ENCODE measurements around the gene CDC42SE2.
A peak's percentile ranks its signal among the peaks of the same experiment; 100 is the strongest.
"Not testable (repeated sequence)": the region's sequence is repeated elsewhere in the genome, so short reads cannot be mapped to it uniquely, and the experiment has no call there.

CDC42SE2 gene

GRCh38 chr5:131250751-131251475 is 12.9 kb upstream of the CDC42SE2 start:
- no peak for DNase-seq (ENCODE audit: low read depth in 2 of 2)

- DNase-seq (ENCODE audit: low read depth in 2 of 2) = peak in 1 of 2 donors; percentile 65
Measured at GRCh38 chr5:131252824-131253171, 11.1 kb upstream of the CDC42SE2 start.

- DNase-seq (ENCODE audit: low read depth in 2 of 2) = not testable (repeated sequence)
Measured at GRCh38 chr5:131254025-131254424, 9.8 kb upstream of the CDC42SE2 start.

- DNase-seq (ENCODE audit: low read depth in 2 of 2) = no peak
Measured at GRCh38 chr5:131254741-131255140, 9.1 kb upstream of the CDC42SE2 start.

- no peak for DNase-seq (ENCODE audit: low read depth in 2 of 2)
Measured at GRCh38 chr5:131256507-131256823, 7.4 kb upstream of the CDC42SE2 start.

DNA sequence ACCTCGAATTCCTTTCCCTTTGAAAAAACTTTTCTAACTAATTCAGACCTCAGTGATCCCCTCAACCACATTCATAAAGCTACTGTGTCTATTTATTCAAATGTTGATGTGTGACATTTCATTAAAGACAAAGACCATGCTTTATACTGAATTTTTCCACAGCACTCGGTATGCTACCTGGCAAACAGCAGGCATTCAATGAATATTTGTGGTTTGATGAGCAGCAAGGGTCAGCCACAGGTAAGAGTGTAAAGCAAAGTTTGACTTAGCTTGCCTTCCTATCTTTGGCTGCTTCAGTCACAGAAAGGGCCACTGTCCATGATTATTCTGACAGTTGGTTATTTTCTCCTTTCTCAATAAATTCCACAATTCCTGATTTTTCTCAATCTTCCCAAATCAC is 5.1 kb upstream of the CDC42SE2 start:
- no peak for DNase-seq (ENCODE audit: low read depth in 2 of 2)

GRCh38 chr5:131259326-131259725 is 4.5 kb upstream of the CDC42SE2 start:
- DNase-seq (ENCODE audit: low read depth in 2 of 2) = no peak

GRCh38 chr5:131260895-131261294 is 3.0 kb upstream of the CDC42SE2 start:
- no peak for DNase-seq (ENCODE audit: low read depth in 2 of 2)

DNA sequence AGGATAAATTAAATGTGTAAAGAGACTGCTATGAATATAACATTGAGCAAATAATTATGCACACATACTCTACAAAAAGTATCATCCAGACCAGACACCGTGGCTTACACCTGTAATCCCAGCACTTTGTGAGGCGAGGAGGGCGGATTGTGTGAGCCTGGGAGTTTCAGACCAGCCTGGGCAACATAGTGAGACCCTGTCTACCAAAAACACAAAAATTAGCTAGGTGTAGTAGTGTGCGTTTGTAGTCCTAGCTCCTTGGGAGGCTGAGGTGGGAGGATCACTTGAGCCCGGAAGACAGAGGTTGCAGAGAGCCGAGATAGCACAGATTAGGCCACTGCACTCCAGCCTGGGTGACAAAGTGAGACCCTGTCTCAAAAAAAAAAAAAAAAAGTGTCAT is 2.4 kb upstream of the CDC42SE2 start:
- no peak for DNase-seq (ENCODE audit: low read depth in 2 of 2)

DNA sequence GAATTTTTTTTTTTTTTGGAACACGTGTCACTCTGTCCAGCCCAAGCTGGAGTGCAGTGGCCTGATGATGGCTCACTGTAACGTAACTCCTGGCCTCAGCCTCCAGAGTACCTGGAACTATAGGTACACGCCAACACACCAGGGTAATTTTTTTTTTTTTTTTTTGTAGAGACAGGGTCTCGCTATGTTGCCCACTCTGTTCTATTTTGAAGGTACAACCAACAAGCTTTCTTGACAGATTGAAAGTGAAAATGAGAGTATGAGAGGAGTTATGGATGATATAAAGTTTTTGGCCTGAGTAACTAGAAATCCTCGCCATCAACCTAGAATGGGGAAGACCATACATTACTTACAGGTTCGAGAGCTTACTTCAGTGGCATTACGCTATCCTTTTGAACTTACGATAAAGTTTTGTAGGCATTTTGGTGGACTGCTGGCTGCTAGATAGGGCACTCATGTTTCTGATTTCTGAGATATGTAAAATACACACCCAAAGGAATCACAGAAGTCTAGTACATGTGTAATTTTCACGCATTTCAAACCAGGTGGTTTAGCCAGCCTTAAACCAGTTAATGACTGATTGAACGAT is 806 bp upstream of the CDC42SE2 start:
- DNase-seq (ENCODE audit: low read depth in 2 of 2) = no peak

DNA sequence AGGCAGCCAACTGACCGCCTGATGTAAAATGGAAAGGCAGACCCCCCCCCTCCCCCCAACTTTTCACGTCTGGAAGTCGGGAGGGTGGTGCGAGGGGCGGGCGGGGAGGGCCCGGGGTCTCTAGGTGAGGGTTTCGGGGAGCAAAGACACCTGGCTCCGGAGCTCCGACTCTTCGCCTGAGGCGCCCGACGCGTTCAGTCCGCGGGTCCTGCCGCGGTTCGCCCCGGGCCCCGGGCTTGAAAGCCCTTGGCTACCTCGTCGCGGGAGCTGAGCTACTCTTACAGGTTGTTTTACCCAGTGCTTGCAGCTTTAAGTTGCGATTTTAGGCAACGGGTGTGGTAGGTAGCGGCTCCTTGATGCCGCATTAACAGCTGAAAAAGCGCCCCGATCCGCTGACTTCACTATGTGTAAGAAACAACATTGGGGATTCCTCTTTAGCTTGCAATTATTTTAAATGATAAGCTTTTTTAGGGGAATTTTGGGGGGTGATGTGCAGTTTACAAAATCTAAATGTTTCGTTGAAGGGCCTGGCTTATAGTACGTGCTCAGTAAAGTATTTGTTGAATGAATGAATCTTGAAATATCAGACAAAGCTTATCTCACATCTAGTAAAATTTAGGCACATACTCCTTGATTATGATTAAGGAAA is 722 bp downstream of the CDC42SE2 start:
- no peak for DNase-seq (ENCODE audit: low read depth in 2 of 2)

GRCh38 chr5:131265311-131265803 is 1.5 kb downstream of the CDC42SE2 start:
- no peak for DNase-seq (ENCODE audit: low read depth in 2 of 2)

DNA sequence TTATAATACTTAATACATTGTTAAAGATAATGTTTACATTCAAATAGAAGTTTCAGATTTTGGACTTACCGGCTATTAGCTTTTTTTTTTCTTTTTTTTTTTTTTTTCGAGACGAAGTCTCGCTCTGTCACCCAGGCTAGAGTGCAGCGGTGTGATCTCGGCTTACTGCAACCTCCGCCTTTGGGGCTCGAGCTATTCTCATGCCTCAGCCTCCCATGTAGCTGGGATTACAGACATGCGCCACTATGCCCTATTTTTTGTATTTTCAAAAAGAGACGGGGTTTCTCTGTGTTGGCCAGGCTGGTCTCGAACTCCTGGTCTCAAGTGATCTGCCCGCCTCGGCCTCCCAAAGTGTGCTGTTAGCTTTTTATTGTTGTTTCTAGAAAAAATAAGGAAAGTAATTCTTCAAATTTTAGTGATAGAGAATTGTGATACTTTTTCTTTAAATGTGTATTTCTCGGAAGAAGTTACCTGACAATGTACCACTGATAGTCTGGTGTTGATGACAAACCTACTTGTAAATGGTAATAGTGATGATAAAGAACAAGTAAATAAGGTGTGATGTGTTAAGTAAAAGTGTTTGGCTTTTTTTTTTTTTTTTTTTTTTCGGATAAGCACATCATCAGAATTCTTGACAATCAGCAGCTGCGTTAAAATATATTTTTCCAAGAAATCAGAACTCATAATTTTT is 2.7 kb downstream of the CDC42SE2 start:
- no peak for DNase-seq (ENCODE audit: low read depth in 2 of 2)

DNA sequence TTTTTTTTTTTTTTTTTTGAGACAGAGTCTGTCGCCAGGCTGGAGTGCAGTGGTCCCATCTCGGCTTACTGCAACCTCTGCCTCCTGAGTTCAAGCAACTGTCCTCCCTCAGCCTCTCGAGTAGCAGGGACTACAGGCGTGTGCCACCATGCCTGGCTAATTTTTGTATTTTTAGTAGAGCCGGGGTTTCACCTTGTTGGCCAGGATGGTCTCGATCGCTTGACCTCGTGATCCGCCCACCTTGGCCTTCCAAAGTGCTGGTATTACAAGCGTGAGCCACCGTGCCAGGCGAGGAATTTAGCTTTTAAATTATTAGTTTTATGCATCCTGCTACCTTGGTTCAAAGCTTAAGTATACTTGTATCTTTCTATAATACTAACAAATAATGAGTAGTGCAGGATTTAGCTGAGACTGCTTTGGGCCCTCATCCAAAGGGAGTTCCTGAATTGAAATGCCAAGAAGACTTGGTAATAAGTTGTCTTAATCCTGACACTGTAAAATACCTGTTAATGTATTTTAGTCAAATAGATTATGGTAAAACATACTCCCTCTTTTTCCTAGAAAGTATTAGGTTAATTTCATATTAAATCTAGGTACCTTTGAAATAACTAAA is 5.0 kb downstream of the CDC42SE2 start:
- DNase-seq (ENCODE audit: low read depth in 2 of 2) = no peak

DNA sequence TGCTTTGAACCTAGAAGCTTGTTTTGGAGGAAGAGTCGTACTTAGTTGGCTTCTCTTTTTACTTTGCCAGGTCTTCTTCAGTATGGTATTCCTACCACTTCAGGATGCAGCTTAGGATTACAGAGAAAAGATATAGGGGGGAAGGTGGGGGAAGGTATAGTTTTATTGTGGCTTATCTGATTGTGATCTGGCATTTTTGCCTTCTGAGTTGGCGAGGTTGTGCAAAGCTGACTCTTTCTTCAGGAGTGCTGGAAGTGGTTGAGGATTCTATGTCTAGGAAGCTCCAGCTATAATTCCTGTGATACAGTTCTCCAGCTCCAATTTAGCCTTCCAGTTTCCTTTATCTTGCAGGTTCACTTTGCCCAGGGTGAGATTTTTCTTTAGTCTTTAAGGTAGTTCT is 7.0 kb downstream of the CDC42SE2 start:
- DNase-seq (ENCODE audit: low read depth in 2 of 2) = no peak

DNA sequence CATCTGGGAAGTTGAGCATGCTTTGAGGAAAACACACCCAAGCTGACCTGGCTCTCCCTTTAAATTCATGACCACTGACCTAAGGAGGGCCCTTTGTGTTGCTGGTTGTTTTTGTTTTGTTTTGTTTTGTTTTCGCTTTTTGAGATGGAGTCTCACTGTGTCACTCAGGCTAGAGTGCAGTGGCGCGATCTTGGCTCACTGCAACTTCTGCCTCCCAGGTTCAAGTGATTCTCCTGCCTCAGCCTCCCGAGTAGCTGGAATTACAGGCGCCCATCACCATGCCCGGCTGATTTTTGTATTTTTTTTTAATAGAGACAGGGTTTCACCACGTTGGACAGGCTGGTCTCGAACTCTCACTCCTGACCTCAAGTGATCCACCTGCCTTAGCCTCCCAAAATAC is 8.0 kb downstream of the CDC42SE2 start:
- DNase-seq (ENCODE audit: low read depth in 2 of 2) = not testable (repeated sequence)

- no peak for DNase-seq (ENCODE audit: low read depth in 2 of 2)
Measured at GRCh38 chr5:131272307-131272706, 8.5 kb downstream of the CDC42SE2 start.

- no peak for DNase-seq (ENCODE audit: low read depth in 2 of 2)
Measured at GRCh38 chr5:131272724-131273123, 8.9 kb downstream of the CDC42SE2 start.

DNA sequence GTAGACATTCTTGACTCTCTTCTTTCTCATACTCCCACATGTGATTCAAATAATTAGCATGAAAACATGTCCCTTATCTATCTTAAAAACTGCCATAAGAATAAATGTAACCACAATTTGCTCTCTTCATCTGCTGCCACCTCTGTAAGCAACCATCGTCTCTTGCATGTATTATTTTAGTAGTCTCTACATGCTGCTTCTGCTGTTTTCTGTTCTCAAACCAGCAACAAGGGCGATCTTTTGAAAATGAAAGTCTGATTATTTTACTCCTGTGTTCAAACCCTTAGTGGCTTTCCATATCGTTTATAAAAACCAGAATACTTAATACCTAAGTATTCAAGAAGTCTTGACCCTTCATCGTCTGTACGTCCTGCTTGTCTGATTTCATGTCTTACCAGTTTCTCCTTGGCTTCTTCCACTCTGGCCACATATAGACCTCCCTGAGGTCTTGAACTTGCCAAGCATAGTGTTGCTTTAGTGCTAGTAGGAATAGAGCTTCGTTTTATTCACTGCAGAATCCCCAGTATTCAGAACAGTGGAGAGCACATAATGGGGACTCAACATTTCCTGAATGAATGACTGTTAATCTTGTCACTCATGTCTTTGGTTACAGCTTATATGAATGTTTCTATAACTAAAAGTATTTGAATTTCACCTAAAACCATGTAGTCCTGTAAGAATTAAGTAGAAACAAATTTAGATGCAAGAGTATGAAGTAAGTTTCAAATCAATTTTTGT is 10.6 kb downstream of the CDC42SE2 start:
- no peak for DNase-seq (ENCODE audit: low read depth in 2 of 2)

DNA sequence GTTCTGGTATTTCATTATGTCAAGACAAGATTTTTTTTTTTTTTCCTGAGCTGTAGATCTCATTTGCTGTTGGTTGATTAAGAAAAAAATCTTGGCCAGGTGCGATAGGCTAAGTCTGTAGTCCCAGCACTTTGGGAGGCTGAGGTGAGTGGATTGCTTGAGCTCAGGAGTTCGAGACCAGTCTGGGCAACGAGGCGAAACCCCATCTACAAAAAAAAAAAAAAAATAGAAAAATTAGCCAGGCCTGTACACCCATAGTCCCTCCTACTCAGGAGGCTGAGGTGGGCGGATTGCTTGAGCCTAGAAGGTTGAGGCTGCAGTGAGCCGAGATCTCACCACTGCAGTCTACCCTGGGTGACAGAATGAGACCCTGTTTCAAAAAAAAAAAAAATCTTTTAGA is 12.2 kb downstream of the CDC42SE2 start:
- no peak for DNase-seq (ENCODE audit: low read depth in 2 of 2)

DNA sequence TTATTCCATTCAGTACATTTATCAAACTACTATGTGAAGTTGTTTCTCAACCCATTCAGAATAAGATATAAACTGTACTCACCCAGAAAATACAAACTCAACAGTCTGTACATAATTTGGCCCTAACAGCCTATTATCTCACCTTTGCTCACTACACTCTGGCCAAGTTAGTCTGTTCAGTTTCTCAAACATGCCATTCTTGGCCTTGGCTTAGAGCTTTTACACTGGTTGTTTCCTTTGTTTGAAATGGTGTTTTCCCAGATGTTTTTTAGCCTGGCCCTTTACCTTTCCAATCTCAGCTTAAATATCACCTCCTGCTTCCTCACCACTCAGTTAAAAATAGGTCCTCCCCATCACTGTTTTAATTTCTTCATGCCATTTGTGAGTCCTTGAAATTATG is 13.6 kb downstream of the CDC42SE2 start:
- DNase-seq (ENCODE audit: low read depth in 2 of 2) = no peak
